HG03354 (cell line): ENCODE data around the gene TRIM72.
"Not testable (repeated sequence)": the region's sequence is repeated elsewhere in the genome, so short reads cannot be mapped to it uniquely, and the experiment has no call there.

Experiments
- ATAC-seq: cut with Tn5 transposase; IDR thresholded peaks from one replicate; pipeline ENCODE4 v1.9.1; 2021; ENCODE audit warnings: mild to moderate bottlenecking; ENCODE audit not compliant: unreplicated experiment, poor library complexity, severe bottlenecking

The TRIM72 gene

DNA sequence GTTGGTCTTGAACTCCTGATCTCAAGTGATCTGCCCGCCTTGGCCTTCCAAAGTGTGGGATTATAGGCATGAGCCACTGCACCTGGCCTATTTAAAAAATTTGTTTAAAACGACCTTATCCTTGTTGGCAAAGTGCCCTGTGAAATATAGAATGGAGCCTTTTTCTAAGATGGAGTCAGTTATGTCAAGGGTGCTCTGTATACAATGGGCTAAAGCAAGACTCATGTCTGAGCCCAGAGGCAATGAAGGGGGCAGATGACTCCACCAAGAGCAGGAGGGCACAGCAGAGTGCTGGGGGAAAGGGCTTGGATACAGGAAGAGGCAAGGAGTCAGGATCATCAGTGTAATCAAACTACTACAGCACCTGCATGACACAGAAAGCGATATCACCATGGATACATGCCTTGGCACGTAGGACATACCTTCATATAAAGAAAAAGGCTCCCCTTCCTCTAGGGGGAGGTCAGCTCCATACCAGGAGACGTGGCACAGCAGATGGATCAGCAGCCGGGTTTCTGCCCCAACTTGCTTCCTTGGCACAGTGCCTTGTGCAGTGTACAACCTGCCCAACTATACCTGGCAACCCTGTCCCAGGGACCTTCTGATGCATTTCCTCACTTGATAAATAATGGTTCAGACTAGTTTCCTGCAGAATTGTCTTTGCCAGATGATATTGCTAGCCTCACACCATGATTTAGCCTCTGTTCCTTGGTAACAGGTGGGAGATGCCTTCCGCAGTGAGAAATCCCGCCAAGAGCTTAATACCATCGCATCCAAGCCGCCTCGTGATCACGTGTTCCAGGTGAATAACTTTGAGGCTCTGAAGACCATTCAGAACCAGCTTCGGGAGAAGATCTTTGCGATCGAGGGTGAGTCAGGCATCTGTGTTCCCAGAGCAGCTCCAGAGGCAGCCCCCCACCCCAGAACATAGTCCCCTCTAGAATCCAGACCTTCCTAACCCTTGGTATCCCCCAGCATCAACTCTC is 61.2 kb downstream of the TRIM72 start:
- no peak for ATAC-seq

DNA sequence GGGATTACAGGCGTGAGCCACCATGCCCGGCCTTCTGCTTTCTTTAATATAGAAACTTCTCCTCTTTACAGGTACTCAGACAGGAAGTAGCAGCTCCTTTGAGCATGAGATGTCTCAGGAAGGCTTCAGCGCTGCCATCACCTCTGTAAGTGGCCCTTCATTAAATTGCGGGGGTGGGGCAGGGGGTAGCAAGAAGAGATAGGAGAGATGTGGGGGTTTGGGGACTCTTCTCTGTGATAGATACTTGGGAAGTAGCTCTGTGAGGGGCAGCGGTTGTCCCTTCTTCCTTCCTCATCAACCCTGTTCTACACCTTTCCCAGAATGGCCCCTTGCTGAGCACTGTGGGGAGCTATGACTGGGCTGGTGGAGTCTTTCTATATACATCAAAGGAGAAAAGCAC is 62.7 kb downstream of the TRIM72 start:
- no peak for ATAC-seq

DNA sequence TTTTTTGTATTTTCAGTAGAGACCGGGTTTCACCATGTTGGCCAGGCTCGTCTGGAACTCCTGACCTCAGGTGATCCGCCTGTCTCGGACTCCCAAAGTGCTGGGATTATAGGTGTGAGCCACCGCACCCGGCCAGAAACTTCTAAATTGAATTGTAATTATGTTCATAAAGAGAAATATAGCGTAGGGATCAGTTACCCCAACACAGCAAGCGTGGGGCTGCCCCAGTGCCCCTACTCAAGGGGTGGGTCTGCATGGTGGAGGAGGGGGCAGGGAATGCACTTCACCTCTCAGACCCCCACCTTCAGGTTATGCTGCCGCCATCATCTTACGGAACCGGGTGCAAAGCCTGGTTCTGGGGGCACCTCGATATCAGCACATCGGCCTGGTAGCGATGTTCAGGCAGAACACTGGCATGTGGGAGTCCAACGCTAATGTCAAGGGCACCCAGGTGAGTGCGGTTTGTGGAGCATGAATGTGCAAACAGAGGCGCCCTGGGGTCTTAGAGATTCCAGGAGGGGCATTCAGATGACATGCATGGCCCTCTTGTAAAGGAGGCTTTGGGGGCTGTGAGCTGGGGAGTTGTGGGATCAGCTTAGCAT is 63.8 kb downstream of the TRIM72 start:
- no peak for ATAC-seq

GRCh38 chr16:31278853-31279252 is 64.9 kb downstream of the TRIM72 start:
- ATAC-seq, result not testable (repeated sequence)
